K562 (cell line): ENCODE measurements around the gene HKDC1. TPM values are rescaled to one million over a fixed set of nuclear protein-coding genes. Genes with fewer than 3 reads are reported as not detected.
A peak's percentile ranks its signal among the peaks of the same experiment; 100 is the strongest.

Source experiments
- CCAR2 ChIP-seq: fragments of 200-400 bp; formaldehyde crosslinking; IDR thresholded peaks from 2 replicates; pipeline ENCODE4 v1.6.1; 2017; ENCODE audit warnings: mild to moderate bottlenecking, low read depth, low read length
- DACH1 ChIP-seq: fragments of 450-650 bp; IDR thresholded peaks from 2 replicates; pipeline ENCODE4 v1.6.1; 2018; ENCODE audit not compliant: partially characterized antibody
- DMBX1 ChIP-seq: fragments of 250-450 bp; sonication (Bioruptor Pico); IDR thresholded peaks from 2 replicates; pipeline ENCODE4 v1.8.0; 2022; ENCODE audit warnings: inconsistent platforms, mild to moderate bottlenecking, moderate library complexity, borderline replicate concordance
- HNRNPUL1 ChIP-seq: fragments of 200-400 bp; formaldehyde crosslinking; IDR thresholded peaks from 2 replicates; pipeline ENCODE4 v1.6.1; 2017; ENCODE audit warnings: low read length
- ILK ChIP-seq: fragments of 450-650 bp; IDR thresholded peaks from 2 replicates; pipeline ENCODE4 v1.6.1; 2016; ENCODE audit warnings: missing genetic modification characterization, low read depth, mild to moderate bottlenecking, missing compliant biosample characterization, moderate library complexity, borderline replicate concordance
- JUN ChIP-seq, 2 experiments: sonication (generic) in 1 of 2; formaldehyde crosslinking in 1 of 2; IDR thresholded peaks; 2 replicates each; pipeline versions ENCODE4 v1.6.1 to v1.8.0; 2012 to 2022; ENCODE audit warnings: borderline replicate concordance in 2 of 2, mild to moderate bottlenecking in 2 of 2, improper control_type of control experiment in 1 of 2, low read depth in 1 of 2, low read length in 1 of 2, missing genetic modification reagents in 1 of 2
- MEF2A ChIP-seq: IDR thresholded peaks from 2 replicates; pipeline ENCODE4 v1.6.1; 2011; ENCODE audit warnings: low read depth, mild to moderate bottlenecking, low read length, moderate library complexity; ENCODE audit not compliant: control insufficient read depth
- NFATC3 ChIP-seq: fragments of 450-650 bp; IDR thresholded peaks from 2 replicates; pipeline ENCODE4 v1.6.1; 2017; ENCODE audit warnings: mild to moderate bottlenecking
- NFRKB ChIP-seq: fragments of 450-650 bp; IDR thresholded peaks from 2 replicates; pipeline ENCODE4 v1.6.1; 2016; ENCODE audit warnings: low read depth
- SMAD1 ChIP-seq: fragments of 150-350 bp; IDR thresholded peaks from 2 replicates; pipeline ENCODE4 v1.6.1; 2014; ENCODE audit warnings: low read length, low read depth; ENCODE audit not compliant: partially characterized antibody
- SMAD3 ChIP-seq: fragments of 450-650 bp; formaldehyde crosslinking; conservative IDR thresholded peaks from 2 replicates; pipeline ENCODE4 v1.4.0; 2020; ENCODE audit warnings: mild to moderate bottlenecking
- XRCC5 ChIP-seq: fragments of 200-400 bp; formaldehyde crosslinking; IDR thresholded peaks from 2 replicates; pipeline ENCODE4 v1.6.1; 2017; ENCODE audit warnings: low read depth, mild to moderate bottlenecking, low read length
- ZNF134 ChIP-seq: fragments of 250-450 bp; sonication (Bioruptor Pico); conservative IDR thresholded peaks from 2 replicates; pipeline ENCODE4 v1.4.0; 2020
- ZNF224 ChIP-seq: sonication (generic); formaldehyde crosslinking; IDR thresholded peaks from 2 replicates; pipeline ENCODE4 v1.8.0; 2022; ENCODE audit warnings: mild to moderate bottlenecking, missing genetic modification reagents
- ZNF436 ChIP-seq: fragments of 250-450, 450-650 bp; sonication (Bioruptor Pico); formaldehyde crosslinking; IDR thresholded peaks from 2 replicates; pipeline ENCODE4 v1.7.0; 2020; ENCODE audit warnings: mild to moderate bottlenecking
- ZNF717 ChIP-seq: fragments of 250-450 bp; sonication (Bioruptor Pico); IDR thresholded peaks from 2 replicates; pipeline ENCODE4 v1.5.0; 2021
- polyA plus RNA-seq, 8 experiments: library from polyadenylated mRNA; depleted of rRNA in 4 of 8; stranded (reverse) in 5 of 8; unstranded in 3 of 8; fragments of >200 nt; fragmentation: Nextera tagmentation in 2 of 8; fragmentation: Illumina TruSeq in 1 of 8; extraction: Ambion mirVana in 2 of 8; extraction: Trizol in 1 of 8; gene quantifications; 2 replicates each; pipeline versions ENCODE4 v1.2.1 to v1.2.3, GENCODE V29; 2011 to 2014; ENCODE audit warnings: inconsistent platforms in 1 of 8, missing spikeins in 1 of 8
- total RNA-seq, 7 experiments: library from RNA; depleted of rRNA in 6 of 7; stranded (reverse); fragments of >200 nt in 6 of 7; fragmentation: Illumina TruSeq in 2 of 7; extraction: Trizol in 2 of 7; gene quantifications; 2 replicates each; pipeline versions ENCODE4 v1.2.1 to v1.2.3, GENCODE V29; 2011 to 2021; ENCODE audit warnings: low replicate concordance in 1 of 7
- TF ChIP-seq, protein P1 (sequence below): fragments of 450-650 bp; formaldehyde crosslinking; conservative IDR thresholded peaks from 2 replicates; pipeline ENCODE4 v1.4.0; 2022; ENCODE audit warnings: mild to moderate bottlenecking, missing genetic modification characterization
- TF ChIP-seq, protein P2 (sequence below): fragments of 450-650 bp; IDR thresholded peaks from 2 replicates; pipeline ENCODE4 v1.6.1; 2016; ENCODE audit warnings: low read depth, mild to moderate bottlenecking, moderate library complexity
- TF ChIP-seq, protein P3 (sequence below): sonication (generic); formaldehyde crosslinking; IDR thresholded peaks from 2 replicates; pipeline ENCODE4 v1.5.0; 2020; ENCODE audit warnings: missing genetic modification reagents
- TF ChIP-seq, protein P4 (sequence below), 2 experiments: fragments of 450-650 bp in 1 of 2; sonication (generic) in 1 of 2; formaldehyde crosslinking in 1 of 2; IDR thresholded peaks in 1 of 2; conservative IDR thresholded peaks in 1 of 2; 2 replicates each; pipeline versions ENCODE4 v1.6.1 to v1.8.1; 2016 to 2023; ENCODE audit warnings: mild to moderate bottlenecking in 2 of 2, moderate library complexity in 2 of 2, inconsistent platforms in 1 of 2, missing genetic modification reagents in 1 of 2
- TF ChIP-seq, protein P5 (sequence below): fragments of 250-450 bp; sonication (Bioruptor Pico); IDR thresholded peaks from 2 replicates; pipeline ENCODE4 v1.9.0; 2021; ENCODE audit warnings: mild to moderate bottlenecking, inconsistent platforms

Gene HKDC1
- total and polyA plus RNA-seq, 9 of the 15 experiments (the other 6 are each of a cell fraction or from before 2014, with no cell fraction given), result 0.04 to 0.22 (median 0.11) TPM; not detected in 5

DNA sequence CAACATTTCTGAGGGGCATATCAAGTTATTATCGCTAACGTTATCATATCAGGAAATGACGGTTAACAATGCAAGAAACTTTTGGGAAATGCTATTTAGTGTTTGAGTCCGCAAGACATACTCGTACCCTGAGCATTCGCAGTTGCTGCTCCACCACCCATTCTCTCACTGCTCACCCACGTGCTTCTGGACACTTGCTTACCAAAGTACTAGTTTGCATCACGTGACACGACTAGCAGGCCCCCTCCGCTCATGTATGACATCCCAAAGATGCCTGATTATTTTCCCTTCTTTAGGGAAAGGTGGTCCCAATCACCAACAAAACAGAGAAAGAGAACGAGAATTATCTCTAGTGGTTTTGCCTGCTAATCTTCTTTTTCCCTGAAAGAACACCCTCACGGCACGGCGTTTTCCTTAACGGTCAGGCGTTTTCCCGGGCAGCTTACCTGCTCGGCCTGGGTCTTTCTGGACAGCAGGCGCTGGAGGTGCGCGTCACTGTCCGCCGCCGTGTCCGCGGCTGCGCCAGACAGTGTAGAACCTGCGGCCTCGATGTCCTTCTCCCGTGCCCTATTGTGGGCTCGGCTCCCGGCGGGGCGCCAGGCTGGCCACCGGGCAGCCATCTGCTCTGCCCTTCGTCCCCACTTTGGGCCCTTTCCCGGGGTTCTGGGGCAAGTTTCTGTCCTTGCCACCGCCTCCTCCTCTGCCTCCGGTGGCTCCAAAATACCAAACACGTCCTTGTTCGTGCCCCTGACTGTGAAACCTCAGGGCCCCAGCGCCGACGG lies 40.2 kb upstream of the HKDC1 start, which contains the start of gene SUPV3L1 (continued):
- TF ChIP-seq, protein P1, sequence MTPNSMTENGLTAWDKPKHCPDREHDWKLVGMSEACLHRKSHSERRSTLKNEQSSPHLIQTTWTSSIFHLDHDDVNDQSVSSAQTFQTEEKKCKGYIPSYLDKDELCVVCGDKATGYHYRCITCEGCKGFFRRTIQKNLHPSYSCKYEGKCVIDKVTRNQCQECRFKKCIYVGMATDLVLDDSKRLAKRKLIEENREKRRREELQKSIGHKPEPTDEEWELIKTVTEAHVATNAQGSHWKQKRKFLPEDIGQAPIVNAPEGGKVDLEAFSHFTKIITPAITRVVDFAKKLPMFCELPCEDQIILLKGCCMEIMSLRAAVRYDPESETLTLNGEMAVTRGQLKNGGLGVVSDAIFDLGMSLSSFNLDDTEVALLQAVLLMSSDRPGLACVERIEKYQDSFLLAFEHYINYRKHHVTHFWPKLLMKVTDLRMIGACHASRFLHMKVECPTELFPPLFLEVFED, result peak; percentile 93; the same call in 1 of the 2 replicates
- TF ChIP-seq CCAR2, result no peak
- TF ChIP-seq ZNF134 (CRISPR knock-in tag), result no peak
- TF ChIP-seq ZNF717 (CRISPR knock-in tag), result no peak
- no peak for TF ChIP-seq HNRNPUL1
- peak; percentile 99 for TF ChIP-seq DACH1
- TF ChIP-seq DMBX1 (CRISPR knock-in tag), result peak; percentile 85
- TF ChIP-seq, protein P2, sequence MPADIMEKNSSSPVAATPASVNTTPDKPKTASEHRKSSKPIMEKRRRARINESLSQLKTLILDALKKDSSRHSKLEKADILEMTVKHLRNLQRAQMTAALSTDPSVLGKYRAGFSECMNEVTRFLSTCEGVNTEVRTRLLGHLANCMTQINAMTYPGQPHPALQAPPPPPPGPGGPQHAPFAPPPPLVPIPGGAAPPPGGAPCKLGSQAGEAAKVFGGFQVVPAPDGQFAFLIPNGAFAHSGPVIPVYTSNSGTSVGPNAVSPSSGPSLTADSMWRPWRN, result peak; percentile 48; the same call in 1 of the 2 replicates
- TF ChIP-seq, protein P3, sequence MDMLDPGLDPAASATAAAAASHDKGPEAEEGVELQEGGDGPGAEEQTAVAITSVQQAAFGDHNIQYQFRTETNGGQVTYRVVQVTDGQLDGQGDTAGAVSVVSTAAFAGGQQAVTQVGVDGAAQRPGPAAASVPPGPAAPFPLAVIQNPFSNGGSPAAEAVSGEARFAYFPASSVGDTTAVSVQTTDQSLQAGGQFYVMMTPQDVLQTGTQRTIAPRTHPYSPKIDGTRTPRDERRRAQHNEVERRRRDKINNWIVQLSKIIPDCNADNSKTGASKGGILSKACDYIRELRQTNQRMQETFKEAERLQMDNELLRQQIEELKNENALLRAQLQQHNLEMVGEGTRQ (CRISPR knock-in tag), result peak; percentile 98
- no peak for TF ChIP-seq MEF2A
- peak; percentile 16; the same call in 1 of the 2 replicates for TF ChIP-seq ILK (tag)
- TF ChIP-seq XRCC5, result peak; percentile 89; the same call in 1 of the 2 replicates
- 0 out of 2 replicates have a peak, but pooled peaks have one; percentile 32 for TF ChIP-seq NFATC3
- peak; percentile 85; the same call in 1 of the 2 replicates for TF ChIP-seq JUN (IDR thresholded peaks at IDR 0.05; ENCODE audit: borderline replicate concordance, low read depth, low read length)
- peak; percentile 14; the same call in 1 of the 2 replicates for TF ChIP-seq JUN (CRISPR knock-in tag; IDR thresholded peaks at IDR 0.05; ENCODE audit: borderline replicate concordance)
- peak; percentile 72; the same call in 1 of the 2 replicates for TF ChIP-seq NFRKB
- TF ChIP-seq ZNF436, result no peak
- TF ChIP-seq, protein P4, sequence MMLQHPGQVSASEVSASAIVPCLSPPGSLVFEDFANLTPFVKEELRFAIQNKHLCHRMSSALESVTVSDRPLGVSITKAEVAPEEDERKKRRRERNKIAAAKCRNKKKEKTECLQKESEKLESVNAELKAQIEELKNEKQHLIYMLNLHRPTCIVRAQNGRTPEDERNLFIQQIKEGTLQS (IDR thresholded peaks at IDR 0.05), result peak; percentile 85
- TF ChIP-seq, protein P4 (CRISPR knock-in tag; conservative IDR thresholded peaks at IDR 0.05), result 0 out of 2 replicates have a peak, but pooled peaks have one; percentile 61
- no peak; the same call in none of the 2 replicates for TF ChIP-seq SMAD3 (CRISPR knock-in tag)
- TF ChIP-seq ZNF224 (CRISPR knock-in tag), result no peak
- peak; percentile 81 for TF ChIP-seq SMAD1
- TF ChIP-seq, protein P5, sequence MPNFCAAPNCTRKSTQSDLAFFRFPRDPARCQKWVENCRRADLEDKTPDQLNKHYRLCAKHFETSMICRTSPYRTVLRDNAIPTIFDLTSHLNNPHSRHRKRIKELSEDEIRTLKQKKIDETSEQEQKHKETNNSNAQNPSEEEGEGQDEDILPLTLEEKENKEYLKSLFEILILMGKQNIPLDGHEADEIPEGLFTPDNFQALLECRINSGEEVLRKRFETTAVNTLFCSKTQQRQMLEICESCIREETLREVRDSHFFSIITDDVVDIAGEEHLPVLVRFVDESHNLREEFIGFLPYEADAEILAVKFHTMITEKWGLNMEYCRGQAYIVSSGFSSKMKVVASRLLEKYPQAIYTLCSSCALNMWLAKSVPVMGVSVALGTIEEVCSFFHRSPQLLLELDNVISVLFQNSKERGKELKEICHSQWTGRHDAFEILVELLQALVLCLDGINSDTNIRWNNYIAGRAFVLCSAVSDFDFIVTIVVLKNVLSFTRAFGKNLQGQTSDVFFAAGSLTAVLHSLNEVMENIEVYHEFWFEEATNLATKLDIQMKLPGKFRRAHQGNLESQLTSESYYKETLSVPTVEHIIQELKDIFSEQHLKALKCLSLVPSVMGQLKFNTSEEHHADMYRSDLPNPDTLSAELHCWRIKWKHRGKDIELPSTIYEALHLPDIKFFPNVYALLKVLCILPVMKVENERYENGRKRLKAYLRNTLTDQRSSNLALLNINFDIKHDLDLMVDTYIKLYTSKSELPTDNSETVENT (CRISPR knock-in tag), result peak; percentile 95
